ENCODE measurements around the gene KCNK16.

DNA sequence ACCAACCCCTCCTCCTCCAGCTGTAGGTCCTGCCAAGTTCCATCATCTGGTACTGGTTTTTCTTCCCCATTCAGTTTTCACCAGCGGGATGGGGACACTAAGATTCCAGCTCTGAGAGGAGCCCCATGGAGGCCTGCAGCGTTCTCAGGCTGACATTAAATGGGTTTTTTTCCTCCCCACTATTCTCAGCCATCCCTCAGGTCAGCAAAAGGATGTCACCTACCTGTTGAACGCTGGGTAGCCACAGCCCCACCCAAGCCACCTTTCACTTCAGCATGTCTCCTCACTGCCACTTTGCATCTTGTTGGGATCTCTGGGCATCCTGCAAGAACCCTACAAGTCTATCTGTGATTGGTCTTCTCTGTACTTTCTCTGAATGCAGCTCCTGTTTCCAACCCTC, 15.0 kb downstream of the KCNK16 start:
- TF ChIP-seq CTCF (IDR thresholded peaks at IDR 0.05; ENCODE audit: low read depth, low read length, poor library complexity, severe bottlenecking), result no peak
- no peak for TF ChIP-seq EZH2phosphoT487 (IDR thresholded peaks at IDR 0.05; ENCODE audit: borderline replicate concordance, low read length)

Data from DOHH2 (cell line).